GM12874 (cell line): ENCODE results near the gene KBTBD6.

ENCODE experiments used
- TF ChIP-seq, protein P1 (sequence below): IDR thresholded peaks from 2 replicates; pipeline ENCODE4 v1.5.1; 2011; ENCODE audit warnings: low read depth, mild to moderate bottlenecking, control low read depth, low read length, moderate library complexity; ENCODE audit not compliant: insufficient read depth

The KBTBD6 gene

DNA sequence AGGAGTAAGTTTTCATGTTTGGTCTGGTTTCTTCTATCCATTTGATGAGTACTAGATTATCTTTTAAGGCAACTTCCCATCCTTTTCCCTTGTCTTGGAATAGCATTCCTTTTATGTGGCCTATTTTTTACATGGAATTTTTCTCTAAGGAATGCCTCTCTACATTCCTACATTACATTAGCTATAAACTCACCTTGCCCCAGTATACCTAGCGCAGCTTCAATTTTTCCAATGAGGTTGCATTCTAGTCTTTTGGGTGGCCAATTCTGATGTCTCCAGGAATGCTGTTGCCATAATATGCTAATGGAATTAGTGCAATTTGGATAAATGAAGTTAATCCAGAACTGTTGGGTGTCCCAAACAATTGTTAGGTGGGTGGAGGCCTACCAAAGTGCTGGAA lies 33.8 kb downstream of the KBTBD6 start:
- TF ChIP-seq, protein P1, sequence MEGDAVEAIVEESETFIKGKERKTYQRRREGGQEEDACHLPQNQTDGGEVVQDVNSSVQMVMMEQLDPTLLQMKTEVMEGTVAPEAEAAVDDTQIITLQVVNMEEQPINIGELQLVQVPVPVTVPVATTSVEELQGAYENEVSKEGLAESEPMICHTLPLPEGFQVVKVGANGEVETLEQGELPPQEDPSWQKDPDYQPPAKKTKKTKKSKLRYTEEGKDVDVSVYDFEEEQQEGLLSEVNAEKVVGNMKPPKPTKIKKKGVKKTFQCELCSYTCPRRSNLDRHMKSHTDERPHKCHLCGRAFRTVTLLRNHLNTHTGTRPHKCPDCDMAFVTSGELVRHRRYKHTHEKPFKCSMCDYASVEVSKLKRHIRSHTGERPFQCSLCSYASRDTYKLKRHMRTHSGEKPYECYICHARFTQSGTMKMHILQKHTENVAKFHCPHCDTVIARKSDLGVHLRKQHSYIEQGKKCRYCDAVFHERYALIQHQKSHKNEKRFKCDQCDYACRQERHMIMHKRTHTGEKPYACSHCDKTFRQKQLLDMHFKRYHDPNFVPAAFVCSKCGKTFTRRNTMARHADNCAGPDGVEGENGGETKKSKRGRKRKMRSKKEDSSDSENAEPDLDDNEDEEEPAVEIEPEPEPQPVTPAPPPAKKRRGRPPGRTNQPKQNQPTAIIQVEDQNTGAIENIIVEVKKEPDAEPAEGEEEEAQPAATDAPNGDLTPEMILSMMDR, result no peak

DNA sequence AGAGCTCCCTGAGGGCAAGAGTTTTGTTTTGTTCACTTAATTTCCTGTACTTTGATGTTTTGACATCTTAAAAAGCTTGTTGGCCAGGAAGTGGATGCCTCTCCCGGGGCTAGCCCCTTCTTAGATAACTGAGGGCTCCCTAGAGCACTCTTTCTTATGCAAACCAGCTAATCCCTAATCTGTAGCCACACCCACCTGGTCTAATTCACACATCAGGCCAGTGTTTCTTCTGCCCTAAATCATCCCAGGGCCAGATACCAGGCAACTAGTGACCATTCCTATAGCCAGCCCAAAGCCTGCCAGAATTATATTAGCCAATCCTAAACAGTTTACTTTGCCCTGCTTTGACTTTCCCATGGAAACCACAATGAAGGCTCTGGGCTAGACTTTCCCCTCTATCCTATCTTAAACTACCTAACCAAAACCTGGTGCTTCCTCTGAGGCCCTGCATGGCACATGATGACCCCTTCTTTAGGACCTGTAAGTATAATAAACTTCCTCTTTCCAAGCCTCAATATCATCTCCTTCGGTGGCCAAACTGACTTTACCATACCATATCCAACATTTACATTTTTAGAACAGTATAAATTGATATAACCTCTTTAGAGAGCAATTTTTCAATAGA lies 46.5 kb downstream of the KBTBD6 start:
- TF ChIP-seq, protein P1, result no peak

DNA sequence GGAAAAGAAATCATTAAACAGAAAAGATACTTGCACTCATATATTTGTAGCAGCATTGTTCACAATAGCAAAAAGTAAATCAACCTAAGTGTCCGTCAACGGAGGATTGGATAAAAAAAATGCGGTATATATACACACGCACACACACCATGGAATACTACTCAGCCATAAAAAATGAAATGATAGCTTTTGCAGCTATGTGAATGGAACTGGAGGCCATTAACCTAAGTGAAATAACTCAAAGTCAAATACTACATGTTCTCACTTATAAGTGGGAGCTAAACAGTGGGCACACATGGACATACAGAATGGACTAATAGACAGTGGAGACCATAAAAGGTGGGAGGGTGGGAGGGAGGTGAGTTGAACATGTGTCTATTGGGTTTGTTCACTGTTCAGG lies 52.9 kb downstream of the KBTBD6 start:
- TF ChIP-seq, protein P1, result no peak
